Measurements from ENCODE around the gene CDHR1.

GRCh38 chr10:84194424-84195043, at the start of gene CDHR1:
- TF ChIP-seq POLR2A (IDR thresholded peaks at IDR 0.05) = no peak
- TF ChIP-seq CTCF (IDR thresholded peaks at IDR 0.05) = no peak
- TF ChIP-seq POLR2AphosphoS5 (IDR thresholded peaks at IDR 0.05) = no peak
- no peak for TF ChIP-seq EP300 (IDR thresholded peaks at IDR 0.05)
